ENCODE results near the gene GPN2.
"Not testable (repeated sequence)": the region's sequence is repeated elsewhere in the genome, so short reads cannot be mapped to it uniquely, and the experiment has no call there.

Gene GPN2

DNA sequence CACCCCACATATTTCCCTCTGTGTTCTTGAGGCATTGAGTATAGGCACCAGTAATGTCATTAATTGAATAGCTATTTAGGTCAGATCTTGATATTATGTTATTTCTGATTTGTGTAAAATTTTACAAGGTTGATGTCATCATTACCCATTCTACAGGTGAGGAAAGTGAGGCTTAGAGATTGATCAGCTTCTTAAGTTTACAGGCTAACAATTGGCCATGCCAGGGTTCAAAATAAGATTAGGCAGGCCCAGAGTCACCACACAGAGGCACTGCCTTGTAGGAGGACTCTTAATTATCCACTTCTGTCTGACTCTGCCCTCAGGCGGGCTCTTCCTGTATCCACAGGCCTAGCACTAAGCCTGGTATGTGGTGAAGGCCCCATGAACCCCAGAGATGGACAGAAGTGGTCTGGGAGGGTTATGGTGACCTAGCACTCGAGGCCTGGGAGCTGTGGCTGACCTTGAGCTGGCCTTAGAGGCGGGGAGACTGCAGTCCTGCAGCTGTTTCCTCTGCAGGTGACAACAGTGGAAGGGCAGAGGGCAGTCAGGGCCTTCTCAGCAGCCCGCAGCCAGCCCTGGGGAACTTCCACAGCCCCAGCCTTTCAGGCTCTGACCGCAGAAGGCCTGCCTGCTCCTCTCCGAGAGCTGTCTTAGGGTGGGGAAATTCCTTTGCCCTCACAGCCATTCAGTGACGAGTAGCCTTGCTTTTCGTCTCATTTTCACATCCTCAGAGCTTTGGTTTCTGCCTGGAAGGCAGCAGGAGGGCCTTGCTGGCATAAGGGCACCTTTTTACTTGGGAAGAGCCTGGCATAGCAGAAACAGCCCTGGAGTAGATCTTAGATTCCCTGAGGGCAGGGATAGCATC, 51.4 kb downstream of the GPN2 start:
- H3K27ac ChIP-seq = peak overlapping the region; percentile 51
- ChIA-PET POLR2A (ENCODE audit: low non-redundant PET) (no interaction called here), CTCF (no interaction called here)
- no peak for DNase-seq (ENCODE audit: low spot score)
- TF ChIP-seq, protein P1, sequence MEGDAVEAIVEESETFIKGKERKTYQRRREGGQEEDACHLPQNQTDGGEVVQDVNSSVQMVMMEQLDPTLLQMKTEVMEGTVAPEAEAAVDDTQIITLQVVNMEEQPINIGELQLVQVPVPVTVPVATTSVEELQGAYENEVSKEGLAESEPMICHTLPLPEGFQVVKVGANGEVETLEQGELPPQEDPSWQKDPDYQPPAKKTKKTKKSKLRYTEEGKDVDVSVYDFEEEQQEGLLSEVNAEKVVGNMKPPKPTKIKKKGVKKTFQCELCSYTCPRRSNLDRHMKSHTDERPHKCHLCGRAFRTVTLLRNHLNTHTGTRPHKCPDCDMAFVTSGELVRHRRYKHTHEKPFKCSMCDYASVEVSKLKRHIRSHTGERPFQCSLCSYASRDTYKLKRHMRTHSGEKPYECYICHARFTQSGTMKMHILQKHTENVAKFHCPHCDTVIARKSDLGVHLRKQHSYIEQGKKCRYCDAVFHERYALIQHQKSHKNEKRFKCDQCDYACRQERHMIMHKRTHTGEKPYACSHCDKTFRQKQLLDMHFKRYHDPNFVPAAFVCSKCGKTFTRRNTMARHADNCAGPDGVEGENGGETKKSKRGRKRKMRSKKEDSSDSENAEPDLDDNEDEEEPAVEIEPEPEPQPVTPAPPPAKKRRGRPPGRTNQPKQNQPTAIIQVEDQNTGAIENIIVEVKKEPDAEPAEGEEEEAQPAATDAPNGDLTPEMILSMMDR (conservative IDR thresholded peaks at IDR 0.05; ENCODE audit: low read depth) = no peak

DNA sequence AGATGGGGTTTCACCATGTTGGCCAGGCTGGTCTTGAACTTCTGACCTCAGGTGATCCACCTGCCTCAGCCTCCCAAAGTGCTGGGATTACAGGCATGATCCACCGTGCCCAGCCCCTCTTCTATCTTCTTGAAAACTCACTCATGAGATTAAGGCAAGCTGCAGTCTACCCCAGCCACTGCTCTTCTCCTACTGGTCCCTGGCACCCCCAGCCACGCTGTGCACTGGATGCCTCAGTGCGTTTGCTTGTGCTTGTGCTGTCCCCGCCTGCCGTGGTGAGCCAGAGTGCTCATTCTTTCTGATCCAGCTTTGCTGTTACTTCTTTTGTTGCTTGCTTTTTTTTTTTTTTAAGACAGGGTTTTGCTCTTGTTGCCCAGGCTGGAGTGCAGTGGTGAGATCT, 52.4 kb downstream of the GPN2 start:
- POLR2A ChIA-PET (ENCODE audit: low non-redundant PET); CTCF ChIA-PET; H3K27ac ChIP-seq; DNase-seq (ENCODE audit: low spot score): not testable (repeated sequence)

- DNase-seq (ENCODE audit: low spot score) = no peak
- H3K27ac ChIP-seq = peak overlapping the region; percentile 36
- POLR2A ChIA-PET (ENCODE audit: low non-redundant PET) = interaction anchor here (0.6 kb wide), 1 partner anchor 32 kb away, joined by 3 read pairs; no protein-coding TSS in a partner anchor
- TF ChIP-seq, protein P1 (conservative IDR thresholded peaks at IDR 0.05; ENCODE audit: low read depth) = no peak
- CTCF ChIA-PET = interaction anchor here (0.7 kb wide), 1 partner anchor 66 kb away, joined by 4 read pairs; the partner anchor contains the start of gene GPATCH3
Observed at GRCh38 chr1:26833432-26834405, 56.4 kb downstream of the GPN2 start.

DNA sequence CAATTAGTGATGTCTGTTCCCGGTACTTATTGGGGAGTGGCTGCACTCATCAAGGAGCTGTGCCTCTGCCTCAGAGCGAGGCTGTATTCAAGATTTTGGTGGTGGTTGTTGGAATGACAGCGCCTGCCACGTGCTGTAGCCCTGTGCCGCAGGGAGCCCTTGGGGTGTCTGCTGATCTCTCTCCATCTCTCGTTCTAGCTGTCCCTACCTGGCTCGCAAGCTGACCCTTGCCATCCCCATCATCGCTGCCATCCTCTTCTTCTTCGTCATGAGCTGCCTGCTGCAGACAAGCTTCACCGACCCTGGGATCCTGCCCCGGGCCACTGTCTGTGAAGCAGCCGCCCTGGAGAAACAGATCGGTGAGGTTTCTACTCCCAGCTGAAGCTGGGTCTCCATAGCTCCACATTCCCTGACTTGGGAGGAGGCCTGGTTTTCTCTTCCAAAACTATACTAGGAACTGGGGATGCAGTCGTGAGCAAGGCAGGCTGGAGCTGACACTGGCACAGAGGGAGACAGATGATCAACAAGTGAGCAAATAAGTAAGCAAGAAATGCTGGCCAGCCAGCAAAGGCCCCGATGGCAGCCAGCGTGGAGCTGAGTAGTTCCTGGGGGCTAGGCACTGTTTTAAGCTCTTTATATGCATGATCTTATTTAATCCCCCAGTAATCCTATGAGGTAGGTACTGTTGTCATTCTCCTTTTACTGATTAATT, 57.7 kb downstream of the GPN2 start:
- CTCF ChIA-PET = interaction anchor here (0.9 kb wide), 1 partner anchor 19 kb away, joined by 3 read pairs; no protein-coding TSS in a partner anchor
- POLR2A ChIA-PET (ENCODE audit: low non-redundant PET) = no interaction called here
- TF ChIP-seq, protein P1 (conservative IDR thresholded peaks at IDR 0.05; ENCODE audit: low read depth) = no peak
- no peak for DNase-seq (ENCODE audit: low spot score)
- H3K27ac ChIP-seq = peak overlapping the region; percentile 18

DNA sequence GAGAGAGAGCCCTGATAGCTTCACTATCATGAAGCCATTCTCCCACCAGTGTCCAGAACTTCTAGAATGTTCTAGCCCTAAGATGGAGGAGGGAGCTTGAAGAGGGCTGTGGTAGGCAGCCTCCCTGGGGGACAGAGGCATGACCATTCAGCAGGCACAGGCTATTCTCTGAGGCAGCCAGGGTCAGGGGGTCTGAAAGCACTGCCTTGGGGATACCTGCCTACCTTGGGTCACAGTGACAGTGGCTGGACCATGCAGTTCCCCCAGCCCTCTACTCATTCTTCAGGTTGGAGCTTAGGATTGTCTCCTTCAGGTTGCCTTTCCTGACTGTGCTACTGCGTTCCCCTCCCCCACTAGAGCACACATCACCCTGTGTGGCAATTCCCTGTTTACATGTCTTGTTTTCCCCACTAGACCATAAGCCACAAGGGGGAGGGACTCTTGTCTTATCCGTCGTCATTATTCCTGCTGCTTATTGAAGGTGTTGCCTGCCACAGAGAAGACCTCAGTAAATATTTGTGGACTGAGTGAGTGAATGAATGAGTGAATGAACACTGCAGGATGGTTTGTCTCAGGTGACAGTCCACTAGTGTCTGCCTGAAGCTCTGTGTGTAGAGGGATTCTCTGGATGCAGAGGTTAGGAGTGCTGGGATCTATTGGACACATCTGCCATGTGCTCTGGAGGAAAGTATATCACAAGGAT, 58.4 kb downstream of the GPN2 start:
- DNase-seq (ENCODE audit: low spot score) = no peak
- TF ChIP-seq, protein P1 (conservative IDR thresholded peaks at IDR 0.05; ENCODE audit: low read depth) = no peak
- H3K27ac ChIP-seq = peak overlapping the region; percentile 18; the same call in 1 of the 2 replicates
- ChIA-PET POLR2A (ENCODE audit: low non-redundant PET) (no interaction called here), CTCF (interaction anchor here (0.9 kb wide), 1 partner anchor 20 kb away, joined by 3 read pairs; no protein-coding TSS in a partner anchor)

GRCh38 chr1:26831059-26831458, 59.0 kb downstream of the GPN2 start:
- POLR2A ChIA-PET (ENCODE audit: low non-redundant PET) = no interaction called here
- CTCF ChIA-PET = interaction anchor here (0.6 to 1.4 kb wide), 2 partner anchors 21 to 215 kb away, joined by 3 to 4 read pairs; no protein-coding TSS in a partner anchor
- DNase-seq (ENCODE audit: low spot score) = no peak
- no peak overlapping the region for H3K27ac ChIP-seq
- TF ChIP-seq, protein P1 (conservative IDR thresholded peaks at IDR 0.05; ENCODE audit: low read depth) = no peak

Data from RWPE1 (cell line).